IMR-90 (cell line): Measurements from ENCODE around the gene PLCB3. TPM values are rescaled to one million over a fixed set of nuclear protein-coding genes. Genes with fewer than 3 reads are reported as not detected.

Experiments used
- ATAC-seq: fragments of 200-7000 bp; cut with Tn5 transposase; 2 replicates; pipeline ENCODE4 v1.9.1; 2020; ENCODE audit warnings: low read depth, mild to moderate bottlenecking, moderate library complexity
- BruUV-seq: library from RNA; stranded (reverse); fragments of 400-500 nt; replicated peaks from 2 replicates; lab custom pipeline; 2021; lab: Mats Ljungman, UMichigan
- CTCF ChIA-PET: fragments of 300-600 bp; formaldehyde crosslinking; extraction: SDS; loops from one replicate; lab custom pipeline; 2021; ENCODE audit warnings: antibody characterized with exemption; lab: Yijun Ruan, JAX
- POLR2A ChIA-PET: fragments of 300-600 bp; sonication (Branson Sonifier 250); formaldehyde crosslinking; loops from one replicate; lab custom pipeline; 2022; ENCODE audit warnings: antibody characterized with exemption; ENCODE audit not compliant: unreplicated experiment; lab: Charles Lee
- DNase-seq: peaks from one replicate; pipeline ENCODE4 v3.0.0; 2013
- H2AFZ ChIP-seq: replicated peaks from 2 replicates; pipeline ENCODE3; 2013; ENCODE audit warnings: low read length, mild to moderate bottlenecking; ENCODE audit not compliant: poor library complexity
- H2AK5ac ChIP-seq: 2 replicates; pipeline ENCODE4 v1.6.1; 2013; ENCODE audit warnings: low read depth, low read length, inconsistent platforms
- H2AK9ac ChIP-seq: replicated peaks from 2 replicates; pipeline ENCODE3; 2013; ENCODE audit warnings: mild to moderate bottlenecking, low read depth, low read length, moderate library complexity; ENCODE audit not compliant: poor library complexity
- H2BK120ac ChIP-seq: 2 replicates; pipeline ENCODE4 v1.6.1; 2013; ENCODE audit warnings: low read depth, low read length, inconsistent platforms
- H2BK15ac ChIP-seq: 3 replicates; pipeline ENCODE4 v1.6.1; 2013; ENCODE audit warnings: low read depth, low read length, inconsistent platforms
- H2BK20ac ChIP-seq: 2 replicates; pipeline ENCODE4 v1.6.1; 2013; ENCODE audit warnings: low read depth, mild to moderate bottlenecking, inconsistent platforms, low read length, moderate library complexity
- H2BK5ac ChIP-seq: 2 replicates; pipeline ENCODE4 v1.6.1; 2013; ENCODE audit warnings: mild to moderate bottlenecking, low read depth, low read length, inconsistent platforms; ENCODE audit not compliant: poor library complexity, severe bottlenecking
- H3K14ac ChIP-seq: replicated peaks from 2 replicates; pipeline ENCODE4 v1.6.1; 2013; ENCODE audit warnings: low read depth, low read length, inconsistent platforms
- H3K18ac ChIP-seq: 2 replicates; pipeline ENCODE4 v1.6.1; 2013; ENCODE audit warnings: low read depth, low read length, control low read depth
- H3K23ac ChIP-seq: 2 replicates; pipeline ENCODE4 v1.6.1; 2013; ENCODE audit warnings: low read depth, low read length, inconsistent platforms
- H3K27ac ChIP-seq: 2 replicates; pipeline ENCODE4 v1.5.1; 2013; ENCODE audit warnings: mild to moderate bottlenecking, control low read depth, low read length; ENCODE audit not compliant: insufficient read depth
- H3K27me3 ChIP-seq: 2 replicates; pipeline ENCODE4 v1.6.1; 2013; ENCODE audit warnings: low read length; ENCODE audit not compliant: control insufficient read depth, insufficient read depth
- H3K36me3 ChIP-seq: 2 replicates; pipeline ENCODE4 v1.6.1; 2013; ENCODE audit warnings: low read length, mixed read lengths; ENCODE audit not compliant: control insufficient read depth, insufficient read depth
- H3K4ac ChIP-seq: 2 replicates; pipeline ENCODE4 v1.6.1; 2013; ENCODE audit warnings: low read depth, low read length, inconsistent platforms
- H3K4me1 ChIP-seq: 2 replicates; pipeline ENCODE4 v1.6.1; 2013; ENCODE audit warnings: low read length, mixed read lengths; ENCODE audit not compliant: control insufficient read depth, insufficient read depth
- H3K4me2 ChIP-seq: 2 replicates; pipeline ENCODE4 v1.6.1; 2013; ENCODE audit warnings: low read depth, mild to moderate bottlenecking, control low read depth, low read length, moderate library complexity
- H3K4me3 ChIP-seq: 2 replicates; pipeline ENCODE4 v1.5.1; 2013; ENCODE audit warnings: low read depth, mild to moderate bottlenecking, control low read depth, low read length, moderate library complexity; ENCODE audit not compliant: insufficient read depth
- H3K56ac ChIP-seq: 2 replicates; pipeline ENCODE4 v1.6.1; 2013; ENCODE audit warnings: low read length, inconsistent platforms; ENCODE audit not compliant: insufficient read depth; ENCODE audit errors: extremely low read depth
- H3K79me1 ChIP-seq, 2 experiments: 2 replicates each; pipeline ENCODE4 v1.6.1; 2013; ENCODE audit warnings: low read length in 2 of 2, inconsistent platforms in 1 of 2, low read depth in 1 of 2
- H3K9ac ChIP-seq: 2 replicates; pipeline ENCODE4 v1.6.1; 2013; ENCODE audit warnings: low read depth, low read length, control low read depth
- H3K9me1 ChIP-seq: 2 replicates; pipeline ENCODE4 v1.6.1; 2013; ENCODE audit warnings: low read length, inconsistent platforms; ENCODE audit not compliant: insufficient read depth
- H3K9me3 ChIP-seq: 2 replicates; pipeline ENCODE4 v1.6.1; 2013; ENCODE audit warnings: low read length; ENCODE audit not compliant: control insufficient read depth, insufficient read depth
- H4K20me1 ChIP-seq: 2 replicates; pipeline ENCODE4 v1.6.1; 2013; ENCODE audit warnings: low read length, inconsistent platforms; ENCODE audit not compliant: insufficient read depth
- H4K5ac ChIP-seq: 2 replicates; pipeline ENCODE4 v1.6.1; 2013; ENCODE audit warnings: mild to moderate bottlenecking, low read depth, low read length, control low read depth
- H4K8ac ChIP-seq, 2 experiments: 2 replicates each; pipeline ENCODE4 v1.6.1; 2013; ENCODE audit warnings: low read depth in 2 of 2, low read length in 2 of 2, control low read depth in 1 of 2, inconsistent platforms in 1 of 2
- H4K91ac ChIP-seq: 2 replicates; pipeline ENCODE4 v1.6.1; 2013; ENCODE audit warnings: low read depth, low read length, inconsistent platforms; ENCODE audit not compliant: insufficient read depth
- BHLHE40 ChIP-seq: fragments of 150-350 bp; IDR thresholded peaks from 2 replicates; pipeline ENCODE4 v1.6.1; 2016; ENCODE audit warnings: mild to moderate bottlenecking, low read depth, low read length
- CEBPB ChIP-seq: IDR thresholded peaks from 2 replicates; pipeline ENCODE4 v1.6.1; 2012; ENCODE audit warnings: low read depth, low read length, improper control_type of control experiment
- FOS ChIP-seq: fragments of 150-350 bp; IDR thresholded peaks from 2 replicates; pipeline ENCODE4 v1.6.1; 2016; ENCODE audit warnings: low read depth, low read length
- MAFK ChIP-seq: IDR thresholded peaks from 2 replicates; pipeline ENCODE4 v1.6.1; 2012; ENCODE audit warnings: low read depth, low read length, improper control_type of control experiment
- MAZ ChIP-seq: IDR thresholded peaks from 2 replicates; pipeline ENCODE4 v1.6.1; 2012; ENCODE audit warnings: low read depth, mild to moderate bottlenecking, low read length, improper control_type of control experiment, moderate library complexity, borderline replicate concordance
- MXI1 ChIP-seq: IDR thresholded peaks from 2 replicates; pipeline ENCODE4 v1.6.1; 2012; ENCODE audit warnings: low read depth, mild to moderate bottlenecking, low read length, moderate library complexity, borderline replicate concordance
- POLR2A ChIP-seq: IDR thresholded peaks from 2 replicates; pipeline ENCODE4 v1.6.1; 2012; ENCODE audit warnings: mild to moderate bottlenecking, low read depth, low read length
- RAD21 ChIP-seq: IDR thresholded peaks from 2 replicates; pipeline ENCODE4 v1.6.1; 2012; ENCODE audit warnings: low read length, improper control_type of control experiment
- RFX5 ChIP-seq: IDR thresholded peaks from 2 replicates; pipeline ENCODE4 v1.8.0; 2012; ENCODE audit warnings: low read depth, mild to moderate bottlenecking, low read length, moderate library complexity
- SMC3 ChIP-seq: fragments of 150-350 bp; IDR thresholded peaks from 2 replicates; pipeline ENCODE4 v1.6.1; 2016; ENCODE audit warnings: low read depth, mild to moderate bottlenecking, antibody characterized with exemption, low read length, moderate library complexity
- WGBS, 2 experiments: methylation state at CpG; one replicate each; pipeline versions ENCODE4 v1.1.5 to v1.1.7; 2013; ENCODE audit warnings: missing lambda C conversion rate in 2 of 2; ENCODE audit not compliant: insufficient read length in 1 of 2; ENCODE audit errors: extremely low coverage in 2 of 2; 5-methylcytosine and 5-hydroxymethylcytosine counted together
- dilution Hi-C: fragments of 300-500 bp; cut with HindIII; formaldehyde crosslinking; loops from one replicate; pipeline ENCODE4 v1.14.3; 2018; ENCODE audit warnings: low sequenced_read_pairs; ENCODE audit not compliant: unreplicated experiment
- in situ Hi-C: fragments of 300-500 bp; cut with MboI; formaldehyde crosslinking; loops from 3 replicates; pipeline ENCODE4 v1.14.3; 2019; ENCODE audit warnings: low sequenced_read_pairs, inconsistent platforms, mixed read lengths
- intact Hi-C: fragments of 100-400 bp; cut with micrococcal nuclease; formaldehyde crosslinking; loops from 2 replicates; pipeline ENCODE4 v1.10.0; 2022
- polyA plus RNA-seq, 3 experiments: library from polyadenylated mRNA; depleted of rRNA; stranded (reverse); fragments of >200 nt; gene quantifications; 2 replicates each; pipeline ENCODE4 v1.2.3, GENCODE V29; 2012; ENCODE audit warnings: low replicate concordance in 1 of 3
- total RNA-seq: library from RNA; depleted of rRNA; stranded (reverse); fragments of >200 nt; gene quantifications from 2 replicates; pipeline ENCODE4 v1.2.3, GENCODE V29; 2012
- TF ChIP-seq, protein P1 (sequence below): fragments of 150-350 bp; IDR thresholded peaks from 2 replicates; pipeline ENCODE4 v1.6.1; 2016; ENCODE audit warnings: low read depth, mild to moderate bottlenecking, low read length, moderate library complexity, borderline replicate concordance
- TF ChIP-seq, protein P2 (sequence below): fragments of 150-350 bp; IDR thresholded peaks from 2 replicates; pipeline ENCODE4 v1.6.1; 2017; ENCODE audit warnings: mild to moderate bottlenecking, antibody characterized with exemption, low read length, low read depth
- TF ChIP-seq, protein P3 (sequence below): conservative IDR thresholded peaks from 2 replicates; pipeline ENCODE4 v1.5.1; 2012; ENCODE audit warnings: mild to moderate bottlenecking, low read depth, low read length, improper control_type of control experiment

PLCB3 gene
- total and polyA plus RNA-seq, 2 of the 4 experiments (the other 2 are of a cell fraction): 23.9 to 24.9 TPM

DNA sequence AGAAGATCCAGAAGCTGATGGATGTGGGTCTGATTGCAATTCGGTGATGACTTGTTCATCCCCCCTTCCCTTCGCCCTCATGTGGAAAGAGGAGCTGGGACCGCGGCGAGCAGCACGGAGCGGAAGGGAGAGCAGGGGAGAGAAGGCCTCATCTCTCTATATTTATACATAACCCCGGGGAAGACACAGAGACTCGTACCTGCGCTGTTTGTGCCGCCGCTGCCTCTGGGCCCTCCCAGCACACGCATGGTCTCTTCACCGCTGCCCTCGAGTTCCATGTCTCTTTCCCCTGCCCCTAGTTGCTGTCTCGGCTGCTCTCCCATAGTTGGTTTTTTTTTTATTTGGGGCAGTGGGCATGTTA lies 47.3 kb upstream of the PLCB3 start (continued):
- TF ChIP-seq, protein P1, sequence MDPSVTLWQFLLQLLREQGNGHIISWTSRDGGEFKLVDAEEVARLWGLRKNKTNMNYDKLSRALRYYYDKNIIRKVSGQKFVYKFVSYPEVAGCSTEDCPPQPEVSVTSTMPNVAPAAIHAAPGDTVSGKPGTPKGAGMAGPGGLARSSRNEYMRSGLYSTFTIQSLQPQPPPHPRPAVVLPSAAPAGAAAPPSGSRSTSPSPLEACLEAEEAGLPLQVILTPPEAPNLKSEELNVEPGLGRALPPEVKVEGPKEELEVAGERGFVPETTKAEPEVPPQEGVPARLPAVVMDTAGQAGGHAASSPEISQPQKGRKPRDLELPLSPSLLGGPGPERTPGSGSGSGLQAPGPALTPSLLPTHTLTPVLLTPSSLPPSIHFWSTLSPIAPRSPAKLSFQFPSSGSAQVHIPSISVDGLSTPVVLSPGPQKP: no peak
- TF ChIP-seq RFX5 (no peak), CEBPB (no peak), MXI1 (no peak)

GRCh38 chr11:64204464-64204989 lies 46.8 kb upstream of the PLCB3 start:
- intact Hi-C loops (loop anchor here (1.0 to 10.0 kb wide), 2 partner anchors 97 to 450 kb away; no protein-coding TSS in a partner anchor), in situ Hi-C loops (loop anchor here (5.0 kb wide), 1 partner anchor 98 kb away; the partner anchor contains the start of gene CATSPERZ), dilution Hi-C loops (no loop called here)
- no peak overlapping the region for H2BK5ac ChIP-seq
- H3K36me3 ChIP-seq: peaks cover 56% of the 10 kb centered on the region
- no peak overlapping the region for H4K5ac ChIP-seq
- ATAC-seq: peak; percentile 72
- H3K23ac ChIP-seq: no peak overlapping the region
- H3K56ac ChIP-seq: no peak overlapping the region
- no peaks in the 10 kb centered on the region for H3K27me3 ChIP-seq
- no peak overlapping the region for H2AK5ac ChIP-seq
- BruUV-seq: no TSS peak
- no peak overlapping the region; a peak in 1 of 4 replicates for H4K8ac ChIP-seq
- H3K4me2 ChIP-seq: no peak overlapping the region
- POLR2A ChIA-PET: interaction anchor here (0.6 to 0.8 kb wide), 3 partner anchors 15 to 96 kb away, joined by 5 to 24 read pairs (median 6); no protein-coding TSS in a partner anchor
- H2BK20ac ChIP-seq: no peak overlapping the region
- no peak overlapping the region for H4K91ac ChIP-seq
- H3K79me1 ChIP-seq: peaks cover 0 to 44% of the 10 kb centered on the region in 2 experiments; a peak in 3 of 4 replicates
- H3K4me1 ChIP-seq: peaks cover 10% of the 10 kb centered on the region
- H3K4me3 ChIP-seq: no peak overlapping the region
- H4K20me1 ChIP-seq: peaks cover 13% of the 10 kb centered on the region; the same call in 1 of the 2 replicates
- 40% methylated on average over 1 of the region's 7 CpGs; no CpG with 5 or more reads in 1 of the 2 experiments for WGBS, 2 experiments
- H3K9me1 ChIP-seq: no peaks in the 10 kb centered on the region
- H3K27ac ChIP-seq: no peak overlapping the region
- H3K18ac ChIP-seq: no peak overlapping the region
- no peak overlapping the region; the same call in 1 of the 2 replicates for H3K4ac ChIP-seq
- H2AFZ ChIP-seq: peak overlapping the region; percentile 64
- peak; percentile 96 for DNase-seq
- peak overlapping the region; percentile 22 for H2AK9ac ChIP-seq
- H3K9ac ChIP-seq: no peak overlapping the region
- no peaks in the 10 kb centered on the region for H3K9me3 ChIP-seq
- H2BK120ac ChIP-seq: no peak overlapping the region
- no peak overlapping the region for H3K14ac ChIP-seq
- CTCF ChIA-PET: interaction anchor here (0.6 to 2.0 kb wide), 10 partner anchors 10 to 150 kb away, joined by 3 to 12 read pairs (median 6); partner anchors contain the start of genes ESRRA and FKBP2
- H2BK15ac ChIP-seq: no peak overlapping the region
- TF ChIP-seq, protein P2, sequence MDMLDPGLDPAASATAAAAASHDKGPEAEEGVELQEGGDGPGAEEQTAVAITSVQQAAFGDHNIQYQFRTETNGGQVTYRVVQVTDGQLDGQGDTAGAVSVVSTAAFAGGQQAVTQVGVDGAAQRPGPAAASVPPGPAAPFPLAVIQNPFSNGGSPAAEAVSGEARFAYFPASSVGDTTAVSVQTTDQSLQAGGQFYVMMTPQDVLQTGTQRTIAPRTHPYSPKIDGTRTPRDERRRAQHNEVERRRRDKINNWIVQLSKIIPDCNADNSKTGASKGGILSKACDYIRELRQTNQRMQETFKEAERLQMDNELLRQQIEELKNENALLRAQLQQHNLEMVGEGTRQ: no peak
- peak; percentile 76; the same call in 1 of the 2 replicates for TF ChIP-seq MAZ
- TF ChIP-seq POLR2A: no peak
- no peak for TF ChIP-seq FOS
- TF ChIP-seq MAFK: no peak
- no peak for TF ChIP-seq CEBPB
- TF ChIP-seq SMC3: peak; percentile 92
- no peak for TF ChIP-seq BHLHE40
- TF ChIP-seq RAD21: peak; percentile 96
- TF ChIP-seq, protein P3, sequence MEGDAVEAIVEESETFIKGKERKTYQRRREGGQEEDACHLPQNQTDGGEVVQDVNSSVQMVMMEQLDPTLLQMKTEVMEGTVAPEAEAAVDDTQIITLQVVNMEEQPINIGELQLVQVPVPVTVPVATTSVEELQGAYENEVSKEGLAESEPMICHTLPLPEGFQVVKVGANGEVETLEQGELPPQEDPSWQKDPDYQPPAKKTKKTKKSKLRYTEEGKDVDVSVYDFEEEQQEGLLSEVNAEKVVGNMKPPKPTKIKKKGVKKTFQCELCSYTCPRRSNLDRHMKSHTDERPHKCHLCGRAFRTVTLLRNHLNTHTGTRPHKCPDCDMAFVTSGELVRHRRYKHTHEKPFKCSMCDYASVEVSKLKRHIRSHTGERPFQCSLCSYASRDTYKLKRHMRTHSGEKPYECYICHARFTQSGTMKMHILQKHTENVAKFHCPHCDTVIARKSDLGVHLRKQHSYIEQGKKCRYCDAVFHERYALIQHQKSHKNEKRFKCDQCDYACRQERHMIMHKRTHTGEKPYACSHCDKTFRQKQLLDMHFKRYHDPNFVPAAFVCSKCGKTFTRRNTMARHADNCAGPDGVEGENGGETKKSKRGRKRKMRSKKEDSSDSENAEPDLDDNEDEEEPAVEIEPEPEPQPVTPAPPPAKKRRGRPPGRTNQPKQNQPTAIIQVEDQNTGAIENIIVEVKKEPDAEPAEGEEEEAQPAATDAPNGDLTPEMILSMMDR: peak; percentile 96
